ENCODE data around the gene TANGO2. TPM values are rescaled to one million over a fixed set of nuclear protein-coding genes. Genes with fewer than 3 reads are reported as not detected.

The TANGO2 gene
- total RNA-seq, 1 experiment from 2014 or later, result 13.9 TPM

DNA sequence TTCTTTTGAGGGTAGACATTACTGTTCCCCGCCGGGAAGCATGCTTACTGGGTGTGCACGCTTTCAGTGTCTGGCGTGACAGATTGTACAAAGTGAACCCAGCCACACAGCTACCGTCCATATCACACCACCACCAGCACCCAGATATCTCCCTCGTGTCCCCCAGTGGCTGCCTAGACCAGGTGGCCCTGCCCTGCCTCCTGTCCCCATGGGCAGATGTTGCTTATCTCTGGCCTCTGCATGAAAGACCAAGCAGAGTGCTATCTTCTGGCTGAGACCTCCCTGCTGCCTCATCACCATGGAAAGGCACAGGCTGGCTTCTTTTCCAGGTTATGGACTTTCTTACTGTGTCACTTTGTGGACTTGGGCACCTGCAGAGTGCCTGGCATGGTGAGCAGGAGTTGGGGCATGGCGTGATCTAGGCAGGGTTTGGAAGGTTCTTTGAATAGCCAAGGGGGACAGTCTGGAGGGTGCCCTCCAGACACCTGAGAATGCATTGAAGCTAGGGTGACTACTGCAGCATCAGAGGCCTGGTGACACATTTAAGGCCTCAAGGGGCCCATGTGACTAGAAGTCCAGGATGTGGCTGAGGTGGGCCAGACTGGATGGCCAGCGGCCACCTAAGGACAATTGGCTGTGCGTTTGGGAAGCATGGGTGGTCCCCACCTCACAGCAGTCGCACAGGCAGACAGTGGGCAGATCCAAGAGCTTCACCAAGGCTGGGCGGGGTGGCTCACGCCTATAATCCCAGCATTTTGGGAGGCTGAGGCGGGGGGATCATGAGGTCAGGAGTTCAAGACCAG lies 4.7 kb downstream of the TANGO2 start:
- POLR2A ChIA-PET, result no interaction called here
- H3K27ac Mint-ChIP-seq (ENCODE audit: low read depth, unreplicated experiment), result no peak overlapping the region
- no peaks in the 10 kb centered on the region for H3K27me3 Mint-ChIP-seq (ENCODE audit: insufficient read depth, unreplicated experiment)
- no peak overlapping the region for H3K4me3 Mint-ChIP-seq (ENCODE audit: unreplicated experiment)
- intact Hi-C loops (cut with micrococcal nuclease), result no loop called here
- CTCF ChIA-PET, result interaction anchor here (1.0 to 1.3 kb wide), 3 partner anchors 35 to 54 kb away, joined by 3 to 4 read pairs (median 3); no protein-coding TSS in a partner anchor
- TF ChIP-seq, protein P1, sequence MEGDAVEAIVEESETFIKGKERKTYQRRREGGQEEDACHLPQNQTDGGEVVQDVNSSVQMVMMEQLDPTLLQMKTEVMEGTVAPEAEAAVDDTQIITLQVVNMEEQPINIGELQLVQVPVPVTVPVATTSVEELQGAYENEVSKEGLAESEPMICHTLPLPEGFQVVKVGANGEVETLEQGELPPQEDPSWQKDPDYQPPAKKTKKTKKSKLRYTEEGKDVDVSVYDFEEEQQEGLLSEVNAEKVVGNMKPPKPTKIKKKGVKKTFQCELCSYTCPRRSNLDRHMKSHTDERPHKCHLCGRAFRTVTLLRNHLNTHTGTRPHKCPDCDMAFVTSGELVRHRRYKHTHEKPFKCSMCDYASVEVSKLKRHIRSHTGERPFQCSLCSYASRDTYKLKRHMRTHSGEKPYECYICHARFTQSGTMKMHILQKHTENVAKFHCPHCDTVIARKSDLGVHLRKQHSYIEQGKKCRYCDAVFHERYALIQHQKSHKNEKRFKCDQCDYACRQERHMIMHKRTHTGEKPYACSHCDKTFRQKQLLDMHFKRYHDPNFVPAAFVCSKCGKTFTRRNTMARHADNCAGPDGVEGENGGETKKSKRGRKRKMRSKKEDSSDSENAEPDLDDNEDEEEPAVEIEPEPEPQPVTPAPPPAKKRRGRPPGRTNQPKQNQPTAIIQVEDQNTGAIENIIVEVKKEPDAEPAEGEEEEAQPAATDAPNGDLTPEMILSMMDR (IDR thresholded peaks at IDR 0.05; ENCODE audit: unreplicated experiment), result no peak
- no peak for DNase-seq (ENCODE audit: unreplicated experiment)
- BruUV-seq (replicated peaks), result no TSS peak
- peaks cover 10% of the 10 kb centered on the region for H3K36me3 Mint-ChIP-seq (ENCODE audit: insufficient read depth, unreplicated experiment)
- H3K9me3 Mint-ChIP-seq (ENCODE audit: unreplicated experiment), result no peaks in the 10 kb centered on the region
- H3K4me1 Mint-ChIP-seq (ENCODE audit: insufficient read depth, unreplicated experiment), result peaks cover 9% of the 10 kb centered on the region

GRCh38 chr22:20026204-20026908 lies 5.4 kb downstream of the TANGO2 start:
- H3K27me3 Mint-ChIP-seq (ENCODE audit: insufficient read depth, unreplicated experiment), result no peaks in the 10 kb centered on the region
- BruUV-seq (replicated peaks), result no TSS peak
- peaks cover 9% of the 10 kb centered on the region for H3K36me3 Mint-ChIP-seq (ENCODE audit: insufficient read depth, unreplicated experiment)
- no peak for DNase-seq (ENCODE audit: unreplicated experiment)
- H3K4me1 Mint-ChIP-seq (ENCODE audit: insufficient read depth, unreplicated experiment), result peaks cover 8% of the 10 kb centered on the region
- CTCF ChIA-PET, result interaction anchor here (1.0 to 1.3 kb wide), 3 partner anchors 36 to 55 kb away, joined by 3 to 4 read pairs (median 3); no protein-coding TSS in a partner anchor
- no peaks in the 10 kb centered on the region for H3K9me3 Mint-ChIP-seq (ENCODE audit: unreplicated experiment)
- H3K27ac Mint-ChIP-seq (ENCODE audit: low read depth, unreplicated experiment), result no peak overlapping the region
- H3K4me3 Mint-ChIP-seq (ENCODE audit: unreplicated experiment), result no peak overlapping the region
- intact Hi-C loops (cut with micrococcal nuclease), result no loop called here
- TF ChIP-seq, protein P1 (IDR thresholded peaks at IDR 0.05; ENCODE audit: unreplicated experiment), result no peak
- POLR2A ChIA-PET, result no interaction called here

DNA sequence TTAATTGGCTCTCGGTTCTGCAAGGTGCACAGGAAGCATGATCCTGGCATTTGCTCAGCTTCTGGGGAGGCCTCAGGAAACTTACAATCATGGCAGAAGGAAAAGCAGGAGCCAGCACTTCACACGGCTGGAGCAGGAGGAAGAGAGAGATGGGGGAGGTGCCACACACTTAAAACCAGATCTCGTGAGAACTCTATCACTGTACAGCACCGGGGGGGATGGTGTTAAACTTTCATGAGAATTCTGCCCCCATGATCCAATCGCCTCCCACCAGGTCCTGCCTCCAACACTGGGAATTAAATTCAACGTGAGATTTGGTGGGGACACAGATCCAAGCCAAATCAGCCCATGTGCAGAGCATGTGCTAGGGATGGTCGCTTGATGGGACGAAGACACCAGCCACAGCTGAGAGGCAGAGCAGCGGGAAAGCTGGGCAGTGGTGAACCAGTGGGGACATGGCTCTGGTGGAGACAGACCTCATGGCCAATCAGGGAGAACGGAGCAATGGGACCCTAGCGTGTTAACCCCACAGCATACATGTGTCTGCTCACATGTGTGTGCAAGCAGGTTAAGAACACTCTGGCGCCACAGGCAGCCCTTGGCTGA lies 6.2 kb downstream of the TANGO2 start:
- ChIA-PET CTCF (interaction anchor here (0.6 to 1.3 kb wide), 5 partner anchors 21 to 56 kb away, joined by 3 to 4 read pairs (median 3); no protein-coding TSS in a partner anchor), POLR2A (no interaction called here)
- H3K27ac Mint-ChIP-seq (ENCODE audit: low read depth, unreplicated experiment), result no peak overlapping the region
- H3K4me3 Mint-ChIP-seq (ENCODE audit: unreplicated experiment), result no peak overlapping the region
- peaks cover 2% of the 10 kb centered on the region for H3K4me1 Mint-ChIP-seq (ENCODE audit: insufficient read depth, unreplicated experiment)
- intact Hi-C loops (cut with micrococcal nuclease), result no loop called here
- no peaks in the 10 kb centered on the region for H3K9me3 Mint-ChIP-seq (ENCODE audit: unreplicated experiment)
- TF ChIP-seq, protein P1 (IDR thresholded peaks at IDR 0.05; ENCODE audit: unreplicated experiment), result no peak
- DNase-seq (ENCODE audit: unreplicated experiment), result no peak
- H3K36me3 Mint-ChIP-seq (ENCODE audit: insufficient read depth, unreplicated experiment), result peaks cover 9% of the 10 kb centered on the region
- H3K27me3 Mint-ChIP-seq (ENCODE audit: insufficient read depth, unreplicated experiment), result no peaks in the 10 kb centered on the region
- BruUV-seq (replicated peaks), result no TSS peak
